HepG2 (cell line): ENCODE measurements around the gene CHPF. TPM values are rescaled to one million over a fixed set of nuclear protein-coding genes. Genes with fewer than 3 reads are reported as not detected.

Experiments
- ATAC-seq: fragments of 200-7000 bp; cut with Tn5 transposase; 3 replicates; pipeline ENCODE4 v1.9.1; 2020; ENCODE audit warnings: mild to moderate bottlenecking, moderate library complexity
- BruUV-seq: library from RNA; stranded (reverse); fragments of 400-500 nt; replicated peaks from 2 replicates; lab custom pipeline; 2021; lab: Mats Ljungman, UMichigan
- CTCF ChIA-PET: fragments of 300-600 bp; formaldehyde crosslinking; extraction: SDS; loops from one replicate; lab custom pipeline; 2021; ENCODE audit warnings: low total read pairs, inconsistent platforms, low intra/inter-chr PET ratio; lab: Yijun Ruan, JAX
- POLR2A ChIA-PET: fragments of 350-600 bp; sonication (Branson Sonifier 250); formaldehyde crosslinking; loops from one replicate; lab custom pipeline; 2020; ENCODE audit warnings: antibody characterized with exemption, inconsistent platforms; lab: Yijun Ruan, JAX
- DNase-seq: peaks from one replicate; pipeline ENCODE4 v3.0.0-alpha.2; 2015; ENCODE audit warnings: low spot score
- FAIRE-seq: peaks from 3 replicates; lab custom pipeline; 2011; peaks lifted over from hg19 to GRCh38; lab: Jason Lieb, UNC
- H2AFZ ChIP-seq: one replicate; pipeline ENCODE4 v1.6.1; 2011; ENCODE audit warnings: low read length, inconsistent platforms
- H3K27ac ChIP-seq: fragments of 300-600 bp; 3 replicates; pipeline ENCODE4 v1.8.0; 2011; ENCODE audit warnings: mixed run types, mild to moderate bottlenecking, mixed read lengths, low read length, inconsistent platforms; ENCODE audit not compliant: insufficient read depth; ENCODE audit errors: extremely low read length
- H3K27me3 ChIP-seq, 2 experiments: fragments of 200-600 bp in 1 of 2; 2 replicates in 1 of 2; 3 replicates in 1 of 2; pipeline versions ENCODE4 v1.6.0 to v1.8.0; 2011; ENCODE audit warnings: low read length in 2 of 2, mild to moderate bottlenecking in 2 of 2, moderate library complexity in 2 of 2, inconsistent platforms in 1 of 2; ENCODE audit not compliant: insufficient read depth in 2 of 2, control insufficient read depth in 1 of 2
- H3K36me3 ChIP-seq, 2 experiments: fragments of 200-600 bp in 1 of 2; replicated peaks in 1 of 2; 2 replicates in 1 of 2; 3 replicates in 1 of 2; pipeline versions ENCODE4 v1.5.1 to v1.8.0; 2011; ENCODE audit warnings: low read length in 2 of 2, inconsistent platforms in 1 of 2; ENCODE audit not compliant: insufficient read depth in 2 of 2, control insufficient read depth in 1 of 2
- H3K4me1 ChIP-seq: 2 replicates; pipeline ENCODE4 v1.5.1; 2012; ENCODE audit warnings: low read length, inconsistent platforms; ENCODE audit not compliant: insufficient read depth
- H3K4me2 ChIP-seq: 2 replicates; pipeline ENCODE4 v1.6.0; 2011; ENCODE audit warnings: low read depth, low read length, inconsistent platforms
- H3K4me3 ChIP-seq, 3 experiments: fragments of 200-600 bp in 1 of 3; sonication (generic), shearing (Covaris generic) in 1 of 3; replicated peaks in 1 of 3; 2 replicates each; pipeline ENCODE4 v1.5.1; 2011 to 2016; ENCODE audit warnings: low read length in 3 of 3, inconsistent platforms in 2 of 3, low read depth in 2 of 3, mild to moderate bottlenecking in 2 of 3, control low read depth in 1 of 3, mixed read lengths in 1 of 3; ENCODE audit not compliant: insufficient read depth in 1 of 3
- H3K79me2 ChIP-seq: one replicate; pipeline ENCODE4 v1.6.1; 2011; ENCODE audit warnings: low read length, inconsistent platforms; ENCODE audit not compliant: insufficient read depth
- H3K9ac ChIP-seq: 2 replicates; pipeline ENCODE4 v1.6.0; 2011; ENCODE audit warnings: mild to moderate bottlenecking, low read depth, low read length, inconsistent platforms; ENCODE audit not compliant: insufficient read depth
- H3K9me3 ChIP-seq: 2 replicates; pipeline ENCODE4 v1.5.1; 2012; ENCODE audit warnings: mild to moderate bottlenecking, low read length
- H4K20me1 ChIP-seq: 2 replicates; pipeline ENCODE4 v1.6.0; 2011; ENCODE audit warnings: inconsistent platforms, mild to moderate bottlenecking, low read length, moderate library complexity; ENCODE audit not compliant: insufficient read depth
- CENPT ChIP-seq: sonication (generic); formaldehyde crosslinking; IDR thresholded peaks from 2 replicates; pipeline ENCODE4 v1.8.0; 2022; ENCODE audit warnings: low read depth, mild to moderate bottlenecking, moderate library complexity, missing genetic modification reagents
- GLI4 ChIP-seq: sonication (generic); formaldehyde crosslinking; IDR thresholded peaks from 2 replicates; pipeline ENCODE4 v1.5.1; 2020; ENCODE audit warnings: missing genetic modification reagents, mild to moderate bottlenecking, moderate library complexity, borderline replicate concordance
- HNF4G ChIP-seq, 2 experiments: sonication (generic) in 1 of 2; formaldehyde crosslinking in 1 of 2; IDR thresholded peaks; 2 replicates each; pipeline versions ENCODE4 v1.4.0 to v1.6.1; 2011 to 2020; ENCODE audit warnings: borderline replicate concordance in 2 of 2, low read depth in 2 of 2, mild to moderate bottlenecking in 2 of 2, low read length in 1 of 2, missing genetic modification reagents in 1 of 2, moderate library complexity in 1 of 2
- MAF1 ChIP-seq: sonication (generic); formaldehyde crosslinking; IDR thresholded peaks from 2 replicates; pipeline ENCODE4 v1.5.0; 2020; ENCODE audit warnings: missing genetic modification reagents, borderline replicate concordance
- ZNF547 ChIP-seq: sonication (generic); formaldehyde crosslinking; IDR thresholded peaks from 2 replicates; pipeline ENCODE4 v1.5.1; 2020; ENCODE audit warnings: mild to moderate bottlenecking, missing genetic modification reagents
- ZNF720 ChIP-seq: sonication (generic); formaldehyde crosslinking; IDR thresholded peaks from 2 replicates; pipeline ENCODE4 v1.4.0; 2020; ENCODE audit warnings: missing genetic modification reagents
- WGBS: methylation state at CpG from one replicate; pipeline ENCODE4 v1.1.6; 2017; ENCODE audit warnings: low lambda C conversion rate; 5-methylcytosine and 5-hydroxymethylcytosine counted together
- in situ Hi-C: cut with HindIII; loops from 2 replicates; pipeline ENCODE4 v1.10.0; 2017; ENCODE audit warnings: low pct_unique_long_range_greater_than_20kb; ENCODE audit not compliant: extremely low pct_ligation_motif_present
- intact Hi-C: fragments of 100-400 bp; cut with micrococcal nuclease; formaldehyde crosslinking; loops from one replicate; pipeline ENCODE4 v1.10.0; 2022; ENCODE audit not compliant: unreplicated experiment
- polyA plus RNA-seq, 8 experiments: library from polyadenylated mRNA; depleted of rRNA in 3 of 8; stranded (reverse) in 7 of 8; unstranded in 1 of 8; fragments of >200 nt; fragmentation: Illumina TruSeq in 4 of 8; extraction: Trizol in 4 of 8; gene quantifications; 2 replicates each; pipeline versions ENCODE4 v1.2.1 to v1.2.3, GENCODE V29; 2011 to 2016; ENCODE audit warnings: low read depth in 4 of 8, missing spikeins in 1 of 8, mixed read lengths in 1 of 8; ENCODE audit not compliant: insufficient read depth in 1 of 8
- total RNA-seq, 5 experiments: library from RNA; depleted of rRNA; stranded (reverse); fragments of >200 nt; fragmentation: Illumina TruSeq; extraction: Trizol; gene quantifications; 2 replicates each; pipeline ENCODE4 v1.2.3, GENCODE V29; 2016; ENCODE audit warnings: low read depth in 1 of 5
- TF ChIP-seq, protein P1 (sequence below): IDR thresholded peaks from 2 replicates; pipeline ENCODE4 v1.6.1; 2016
- TF ChIP-seq, protein P2 (sequence below): sonication (generic); formaldehyde crosslinking; IDR thresholded peaks from one replicate; pipeline ENCODE4 v1.5.1; 2020; ENCODE audit warnings: mild to moderate bottlenecking, missing genetic modification reagents; ENCODE audit errors: not compliant biosample characterization
- TF ChIP-seq, protein P3 (sequence below): sonication (generic); formaldehyde crosslinking; IDR thresholded peaks from 2 replicates; pipeline ENCODE4 v1.4.0; 2020; ENCODE audit warnings: mild to moderate bottlenecking, missing genetic modification reagents
- TF ChIP-seq, protein P4 (sequence below): sonication (generic); formaldehyde crosslinking; IDR thresholded peaks from 2 replicates; pipeline ENCODE4 v1.4.0; 2020; ENCODE audit warnings: low read depth, missing genetic modification reagents

CHPF gene
- total and polyA plus RNA-seq, 2 of the 13 experiments (the other 11 are each of a cell fraction or from before 2014, with no cell fraction given), result 79.6 to 111 TPM

DNA sequence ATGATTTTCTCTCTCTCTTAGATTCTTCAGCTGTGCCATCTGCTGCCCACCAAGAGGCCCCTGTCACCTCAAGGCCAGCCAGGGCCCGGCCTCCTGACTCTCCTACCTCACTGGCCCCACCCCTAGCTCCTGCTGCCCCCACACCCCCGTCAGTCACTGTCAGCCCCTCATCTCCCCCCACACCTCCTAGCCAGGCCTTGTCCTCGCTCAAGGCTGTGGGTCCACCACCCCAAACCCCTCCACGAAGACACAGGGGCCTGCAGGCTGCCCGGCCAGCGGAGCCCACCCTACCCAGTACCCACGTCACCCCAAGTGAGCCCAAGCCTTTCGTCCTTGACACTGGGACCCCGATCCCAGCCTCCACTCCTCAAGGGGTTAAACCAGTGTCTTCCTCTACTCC lies 54.3 kb downstream of the CHPF start:
- Histone ChIP-seq H3K9ac (no peak overlapping the region), H3K9me3 (no peaks in the 10 kb centered on the region), H2AFZ (no peak overlapping the region), H4K20me1 (no peaks in the 10 kb centered on the region), H3K4me2 (no peak overlapping the region), H3K79me2 (no peaks in the 10 kb centered on the region), H3K4me3 (no peak overlapping the region), H3K27ac (no peak overlapping the region), H3K36me3 (no peaks in the 10 kb centered on the region), H3K4me1 (peaks cover 2% of the 10 kb centered on the region; the same call in 1 of the 2 replicates), H3K27me3 (peaks cover 47 to 99% of the 10 kb centered on the region in 2 experiments; a peak in 4 of 5 replicates)
- BruUV-seq, result no TSS peak
- no peak for ATAC-seq
- ChIA-PET POLR2A (no interaction called here), CTCF (no interaction called here)
- FAIRE-seq, result no peak
- in situ Hi-C loops, result no loop called here
- intact Hi-C loops, result no loop called here
- no peak for DNase-seq
- WGBS, result 4% methylated on average over 9 of the region's 9 CpGs
- TF ChIP-seq, protein P1, sequence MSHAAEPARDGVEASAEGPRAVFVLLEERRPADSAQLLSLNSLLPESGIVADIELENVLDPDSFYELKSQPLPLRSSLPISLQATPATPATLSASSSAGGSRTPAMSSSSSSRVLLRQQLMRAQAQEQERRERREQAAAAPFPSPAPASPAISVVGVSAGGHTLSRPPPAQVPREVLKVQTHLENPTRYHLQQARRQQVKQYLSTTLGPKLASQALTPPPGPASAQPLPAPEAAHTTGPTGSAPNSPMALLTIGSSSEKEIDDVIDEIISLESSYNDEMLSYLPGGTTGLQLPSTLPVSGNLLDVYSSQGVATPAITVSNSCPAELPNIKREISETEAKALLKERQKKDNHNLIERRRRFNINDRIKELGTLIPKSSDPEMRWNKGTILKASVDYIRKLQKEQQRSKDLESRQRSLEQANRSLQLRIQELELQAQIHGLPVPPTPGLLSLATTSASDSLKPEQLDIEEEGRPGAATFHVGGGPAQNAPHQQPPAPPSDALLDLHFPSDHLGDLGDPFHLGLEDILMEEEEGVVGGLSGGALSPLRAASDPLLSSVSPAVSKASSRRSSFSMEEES (CRISPR knock-in tag), result no peak
- TF ChIP-seq, protein P2, sequence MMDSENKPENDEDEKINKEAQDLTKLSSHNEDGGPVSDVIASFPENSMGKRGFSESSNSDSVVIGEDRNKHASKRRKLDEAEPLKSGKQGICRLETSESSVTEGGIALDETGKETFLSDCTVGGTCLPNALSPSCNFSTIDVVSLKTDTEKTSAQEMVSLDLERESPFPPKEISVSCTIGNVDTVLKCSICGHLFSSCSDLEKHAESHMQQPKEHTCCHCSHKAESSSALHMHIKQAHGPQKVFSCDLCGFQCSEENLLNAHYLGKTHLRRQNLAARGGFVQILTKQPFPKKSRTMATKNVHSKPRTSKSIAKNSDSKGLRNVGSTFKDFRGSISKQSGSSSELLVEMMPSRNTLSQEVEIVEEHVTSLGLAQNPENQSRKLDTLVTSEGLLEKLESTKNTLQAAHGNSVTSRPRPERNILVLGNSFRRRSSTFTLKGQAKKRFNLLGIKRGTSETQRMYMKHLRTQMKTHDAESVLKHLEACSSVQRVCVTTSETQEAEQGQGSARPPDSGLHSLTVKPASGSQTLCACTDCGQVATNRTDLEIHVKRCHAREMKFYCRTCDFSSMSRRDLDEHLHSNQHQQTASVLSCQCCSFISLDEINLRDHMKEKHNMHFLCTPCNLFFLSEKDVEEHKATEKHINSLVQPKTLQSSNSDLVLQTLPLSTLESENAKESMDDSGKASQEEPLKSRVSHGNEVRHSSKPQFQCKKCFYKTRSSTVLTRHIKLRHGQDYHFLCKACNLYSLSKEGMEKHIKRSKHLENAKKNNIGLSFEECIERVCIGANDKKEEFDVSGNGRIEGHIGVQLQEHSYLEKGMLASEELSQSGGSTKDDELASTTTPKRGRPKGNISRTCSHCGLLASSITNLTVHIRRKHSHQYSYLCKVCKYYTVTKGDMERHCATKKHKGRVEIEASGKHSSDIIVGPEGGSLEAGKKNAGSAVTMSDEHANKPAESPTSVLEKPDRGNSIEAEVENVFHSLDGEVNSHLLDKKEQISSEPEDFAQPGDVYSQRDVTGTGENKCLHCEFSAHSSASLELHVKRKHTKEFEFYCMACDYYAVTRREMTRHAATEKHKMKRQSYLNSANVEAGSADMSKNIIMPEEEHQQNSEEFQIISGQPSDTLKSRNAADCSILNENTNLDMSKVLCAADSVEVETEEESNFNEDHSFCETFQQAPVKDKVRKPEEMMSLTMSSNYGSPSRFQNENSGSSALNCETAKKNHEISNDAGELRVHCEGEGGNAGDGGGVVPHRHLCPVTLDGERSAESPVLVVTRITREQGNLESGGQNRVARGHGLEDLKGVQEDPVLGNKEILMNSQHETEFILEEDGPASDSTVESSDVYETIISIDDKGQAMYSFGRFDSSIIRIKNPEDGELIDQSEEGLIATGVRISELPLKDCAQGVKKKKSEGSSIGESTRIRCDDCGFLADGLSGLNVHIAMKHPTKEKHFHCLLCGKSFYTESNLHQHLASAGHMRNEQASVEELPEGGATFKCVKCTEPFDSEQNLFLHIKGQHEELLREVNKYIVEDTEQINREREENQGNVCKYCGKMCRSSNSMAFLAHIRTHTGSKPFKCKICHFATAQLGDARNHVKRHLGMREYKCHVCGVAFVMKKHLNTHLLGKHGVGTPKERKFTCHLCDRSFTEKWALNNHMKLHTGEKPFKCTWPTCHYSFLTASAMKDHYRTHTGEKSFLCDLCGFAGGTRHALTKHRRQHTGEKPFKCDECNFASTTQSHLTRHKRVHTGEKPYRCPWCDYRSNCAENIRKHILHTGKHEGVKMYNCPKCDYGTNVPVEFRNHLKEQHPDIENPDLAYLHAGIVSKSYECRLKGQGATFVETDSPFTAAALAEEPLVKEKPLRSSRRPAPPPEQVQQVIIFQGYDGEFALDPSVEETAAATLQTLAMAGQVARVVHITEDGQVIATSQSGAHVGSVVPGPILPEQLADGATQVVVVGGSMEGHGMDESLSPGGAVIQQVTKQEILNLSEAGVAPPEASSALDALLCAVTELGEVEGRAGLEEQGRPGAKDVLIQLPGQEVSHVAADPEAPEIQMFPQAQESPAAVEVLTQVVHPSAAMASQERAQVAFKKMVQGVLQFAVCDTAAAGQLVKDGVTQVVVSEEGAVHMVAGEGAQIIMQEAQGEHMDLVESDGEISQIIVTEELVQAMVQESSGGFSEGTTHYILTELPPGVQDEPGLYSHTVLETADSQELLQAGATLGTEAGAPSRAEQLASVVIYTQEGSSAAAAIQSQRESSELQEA (CRISPR knock-in tag), result no peak
- TF ChIP-seq GLI4 (CRISPR knock-in tag) (no peak), CENPT (CRISPR knock-in tag) (no peak), ZNF547 (no peak), ZNF720 (CRISPR knock-in tag) (no peak), HNF4G (IDR thresholded peaks at IDR 0.05; ENCODE audit: borderline replicate concordance, low read depth, low read length) (no peak), HNF4G (CRISPR knock-in tag; IDR thresholded peaks at IDR 0.05; ENCODE audit: borderline replicate concordance, low read depth) (no peak), MAF1 (CRISPR knock-in tag) (no peak)
- TF ChIP-seq, protein P3, sequence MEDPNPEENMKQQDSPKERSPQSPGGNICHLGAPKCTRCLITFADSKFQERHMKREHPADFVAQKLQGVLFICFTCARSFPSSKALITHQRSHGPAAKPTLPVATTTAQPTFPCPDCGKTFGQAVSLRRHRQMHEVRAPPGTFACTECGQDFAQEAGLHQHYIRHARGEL, result no peak
- TF ChIP-seq, protein P4, sequence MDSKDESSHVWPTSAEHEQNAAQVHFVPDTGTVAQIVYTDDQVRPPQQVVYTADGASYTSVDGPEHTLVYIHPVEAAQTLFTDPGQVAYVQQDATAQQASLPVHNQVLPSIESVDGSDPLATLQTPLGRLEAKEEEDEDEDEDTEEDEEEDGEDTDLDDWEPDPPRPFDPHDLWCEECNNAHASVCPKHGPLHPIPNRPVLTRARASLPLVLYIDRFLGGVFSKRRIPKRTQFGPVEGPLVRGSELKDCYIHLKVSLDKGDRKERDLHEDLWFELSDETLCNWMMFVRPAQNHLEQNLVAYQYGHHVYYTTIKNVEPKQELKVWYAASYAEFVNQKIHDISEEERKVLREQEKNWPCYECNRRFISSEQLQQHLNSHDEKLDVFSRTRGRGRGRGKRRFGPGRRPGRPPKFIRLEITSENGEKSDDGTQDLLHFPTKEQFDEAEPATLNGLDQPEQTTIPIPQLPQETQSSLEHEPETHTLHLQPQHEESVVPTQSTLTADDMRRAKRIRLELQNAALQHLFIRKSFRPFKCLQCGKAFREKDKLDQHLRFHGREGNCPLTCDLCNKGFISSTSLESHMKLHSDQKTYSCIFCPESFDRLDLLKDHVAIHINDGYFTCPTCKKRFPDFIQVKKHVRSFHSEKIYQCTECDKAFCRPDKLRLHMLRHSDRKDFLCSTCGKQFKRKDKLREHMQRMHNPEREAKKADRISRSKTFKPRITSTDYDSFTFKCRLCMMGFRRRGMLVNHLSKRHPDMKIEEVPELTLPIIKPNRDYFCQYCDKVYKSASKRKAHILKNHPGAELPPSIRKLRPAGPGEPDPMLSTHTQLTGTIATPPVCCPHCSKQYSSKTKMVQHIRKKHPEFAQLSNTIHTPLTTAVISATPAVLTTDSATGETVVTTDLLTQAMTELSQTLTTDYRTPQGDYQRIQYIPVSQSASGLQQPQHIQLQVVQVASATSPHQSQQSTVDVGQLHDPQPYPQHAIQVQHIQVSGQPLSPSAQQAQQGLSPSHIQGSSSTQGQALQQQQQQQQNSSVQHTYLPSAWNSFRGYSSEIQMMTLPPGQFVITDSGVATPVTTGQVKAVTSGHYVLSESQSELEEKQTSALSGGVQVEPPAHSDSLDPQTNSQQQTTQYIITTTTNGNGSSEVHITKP, result no peak
